ENCODE results near the gene RCC1.
"Not testable (repeated sequence)": the region's sequence is repeated elsewhere in the genome, so short reads cannot be mapped to it uniquely, and the experiment has no call there.

RCC1 gene

DNA sequence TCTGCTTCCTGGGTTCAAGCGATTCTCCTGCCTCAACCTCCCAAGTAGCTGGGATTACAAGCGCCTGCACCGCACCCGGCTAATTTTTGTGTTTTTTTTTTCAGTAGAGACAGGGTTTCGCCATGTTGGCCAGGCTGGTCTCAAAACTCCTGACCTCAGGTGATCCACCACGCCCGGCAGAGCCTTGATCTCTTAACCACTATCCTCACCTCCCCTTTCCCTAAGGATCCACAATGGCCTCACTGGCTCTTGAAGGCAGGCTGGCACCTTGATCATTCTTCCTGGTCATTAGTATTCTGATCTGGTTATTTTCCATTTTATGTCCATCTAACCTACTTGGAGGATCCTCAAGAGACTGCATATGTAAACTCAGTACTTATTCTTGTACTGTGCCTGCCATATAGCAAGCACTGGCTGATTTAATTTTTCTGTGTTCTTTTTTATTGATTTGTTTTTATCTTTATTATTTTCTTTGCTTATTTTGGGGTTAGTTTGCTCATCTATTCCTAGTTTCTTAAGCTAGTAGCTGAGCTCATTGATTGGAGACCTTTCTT is 6.3 kb downstream of the RCC1 start:
- DNase-seq (ENCODE audit: low read depth), result no peak

DNA sequence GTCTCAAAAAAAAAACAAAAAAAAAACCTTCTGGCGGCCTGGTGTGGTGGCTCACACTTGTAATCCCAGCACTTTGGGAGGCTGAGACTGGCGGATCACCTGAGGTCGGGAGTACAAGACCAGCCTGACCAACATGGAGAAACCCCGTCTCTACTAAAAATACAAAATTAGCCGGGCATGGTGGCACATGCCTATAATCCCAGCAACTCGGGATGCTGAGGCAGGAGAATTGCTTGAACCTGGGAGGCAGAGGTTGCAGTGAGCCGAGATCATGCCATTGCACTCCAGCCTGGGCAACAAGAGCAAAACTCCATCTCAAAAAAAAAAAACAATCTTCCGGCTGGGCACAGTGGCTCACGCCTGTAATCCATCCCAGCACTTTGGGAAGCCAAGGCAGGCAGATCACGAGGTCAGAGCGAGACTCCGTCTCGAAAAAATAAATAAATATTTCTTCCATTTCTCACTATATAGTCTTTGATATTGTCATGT is 8.6 kb downstream of the RCC1 start:
- not testable (repeated sequence) for DNase-seq (ENCODE audit: low read depth)

DNA sequence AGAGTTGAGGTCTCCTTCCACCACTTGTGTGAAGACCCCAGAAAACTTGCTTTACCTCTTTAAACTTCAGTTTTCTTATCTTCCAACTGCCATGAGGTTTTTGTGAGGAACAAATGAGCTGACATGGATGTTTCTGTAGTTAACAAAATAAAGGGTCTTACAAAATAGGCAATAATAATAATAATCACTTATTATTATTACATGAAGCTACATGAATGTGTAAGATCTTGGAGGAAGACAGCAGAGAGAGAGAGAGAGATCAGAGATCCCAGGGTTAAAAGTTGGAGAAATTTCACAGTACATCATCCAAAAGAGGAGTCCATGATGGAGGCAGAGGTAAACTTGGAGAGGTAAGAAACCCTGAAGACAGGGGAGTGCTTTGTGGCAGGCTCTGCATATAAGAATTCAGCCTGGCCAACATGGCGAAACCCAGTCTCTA is 10.7 kb downstream of the RCC1 start:
- no peak for DNase-seq (ENCODE audit: low read depth)

DNA sequence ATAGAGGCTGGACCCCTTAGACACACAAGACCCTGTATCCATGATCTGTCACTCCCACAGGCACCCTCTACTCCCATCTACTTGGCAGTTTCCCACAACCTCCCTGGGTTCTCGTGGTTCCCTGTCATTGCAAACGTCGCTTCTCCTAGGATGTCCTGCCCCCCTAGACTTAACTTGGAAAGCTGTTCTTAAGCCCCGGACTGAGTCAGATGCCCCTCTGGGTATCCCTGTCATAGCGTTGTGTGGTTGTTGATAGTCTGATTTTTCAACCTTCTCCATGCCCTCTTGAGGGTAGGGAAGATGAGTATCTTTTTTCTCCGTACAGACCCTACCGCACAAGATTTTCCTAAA is 11.8 kb downstream of the RCC1 start:
- DNase-seq (ENCODE audit: low read depth), result no peak

DNA sequence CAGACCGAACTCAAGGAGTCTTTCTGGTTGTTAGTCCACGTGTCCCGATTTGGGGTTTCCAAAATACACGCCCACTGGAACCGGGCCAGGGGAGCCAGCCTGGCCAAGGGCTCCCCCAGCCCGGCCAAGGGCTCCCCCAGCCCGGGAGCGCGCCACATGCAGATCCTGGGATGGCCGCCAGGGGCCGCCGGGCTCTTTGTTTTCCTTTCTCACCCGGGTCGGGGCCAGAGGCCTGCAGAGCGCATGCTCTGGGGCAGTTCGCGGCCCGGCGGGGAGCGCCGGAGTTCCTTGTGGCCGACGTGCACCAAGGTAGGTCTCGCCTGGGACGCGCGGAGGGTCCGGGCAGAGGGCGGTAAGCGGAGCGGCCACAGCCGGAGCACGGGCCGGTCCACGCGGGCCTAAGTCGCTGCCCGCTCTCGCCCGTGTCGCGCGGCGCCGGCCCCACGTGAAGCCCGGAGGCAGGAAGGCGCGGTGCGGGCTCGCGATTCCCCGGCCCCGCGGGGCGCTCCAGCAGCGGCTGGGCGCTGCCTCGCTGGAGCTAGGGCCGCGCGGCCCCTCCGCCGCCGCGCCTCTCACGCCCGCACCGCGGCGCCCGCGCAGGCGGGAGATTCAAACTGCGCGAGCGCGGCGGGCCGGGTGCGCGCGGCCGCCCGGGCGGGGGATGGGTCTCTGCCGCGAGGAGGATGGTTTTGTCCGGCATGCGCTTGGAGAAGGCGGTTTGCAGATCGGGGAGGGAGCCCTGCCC is 12.3 kb downstream of the RCC1 start:
- DNase-seq (ENCODE audit: low read depth), result peak; percentile 69

DNA sequence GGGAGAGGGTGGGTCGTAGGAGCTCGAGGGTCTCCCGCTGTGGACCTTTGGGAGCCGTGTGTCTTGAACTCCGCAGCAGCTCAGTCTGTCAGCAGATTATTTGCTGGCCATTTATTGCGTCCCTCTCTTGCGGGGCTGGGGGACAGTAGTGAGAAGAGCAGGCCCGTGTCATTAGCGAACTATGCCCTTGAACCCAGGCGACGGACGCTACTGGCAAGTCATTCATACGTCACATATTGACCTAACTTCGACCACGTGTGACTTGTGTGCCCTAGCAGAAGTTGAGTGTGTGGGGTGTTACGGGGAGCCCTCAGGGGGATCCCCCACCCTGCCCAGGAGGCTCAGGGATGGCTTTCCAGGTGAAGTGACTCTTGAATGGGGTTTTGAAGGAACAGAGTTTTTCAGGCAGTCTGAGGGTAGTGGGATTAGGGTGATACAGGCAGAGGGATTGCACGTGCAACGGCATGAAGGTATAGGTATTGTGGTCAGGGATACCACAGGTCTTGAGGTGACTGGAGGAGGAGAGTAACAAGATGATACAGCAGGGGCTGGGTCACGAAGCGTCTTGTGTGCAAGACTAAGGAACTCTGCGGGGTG is 13.0 kb downstream of the RCC1 start:
- no peak for DNase-seq (ENCODE audit: low read depth)

DNA sequence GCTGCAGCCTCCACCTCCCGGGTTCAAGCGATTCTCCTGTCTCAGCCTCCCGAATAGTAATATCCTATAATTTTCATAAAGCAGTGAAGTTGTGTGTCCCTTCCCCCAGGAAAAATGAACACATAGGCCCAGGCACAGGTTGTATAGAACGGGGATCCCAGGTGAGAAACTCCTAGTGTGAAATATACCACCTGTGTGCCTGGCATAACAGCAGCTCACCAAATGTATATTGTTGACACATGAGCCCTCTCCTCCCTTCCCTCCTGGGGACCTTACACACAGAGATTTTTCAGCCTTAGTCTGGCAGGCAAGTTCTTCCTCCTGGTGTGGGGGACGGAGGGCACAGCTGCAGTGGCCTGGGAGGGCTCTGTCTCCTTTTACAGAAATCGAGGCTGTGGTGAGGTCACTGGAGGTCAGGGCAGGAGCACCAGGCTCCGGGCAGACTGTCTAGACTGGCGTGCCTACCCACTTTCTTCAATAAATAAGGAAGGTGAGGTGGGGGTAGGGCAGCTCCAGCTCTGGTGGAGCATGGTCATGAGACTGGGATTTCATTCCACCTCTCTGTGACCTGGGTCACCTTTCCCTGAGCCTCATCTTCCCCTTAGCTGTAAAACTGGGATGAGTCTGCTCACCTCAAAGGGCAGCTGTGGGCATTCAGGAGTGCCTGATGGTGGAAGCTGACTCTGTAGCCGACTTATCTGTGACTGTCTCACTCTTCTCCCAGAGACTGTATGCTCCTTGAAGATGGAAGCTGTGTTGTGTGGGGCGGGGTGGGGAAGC is 14.3 kb downstream of the RCC1 start:
- DNase-seq (ENCODE audit: low read depth), result no peak

DNA sequence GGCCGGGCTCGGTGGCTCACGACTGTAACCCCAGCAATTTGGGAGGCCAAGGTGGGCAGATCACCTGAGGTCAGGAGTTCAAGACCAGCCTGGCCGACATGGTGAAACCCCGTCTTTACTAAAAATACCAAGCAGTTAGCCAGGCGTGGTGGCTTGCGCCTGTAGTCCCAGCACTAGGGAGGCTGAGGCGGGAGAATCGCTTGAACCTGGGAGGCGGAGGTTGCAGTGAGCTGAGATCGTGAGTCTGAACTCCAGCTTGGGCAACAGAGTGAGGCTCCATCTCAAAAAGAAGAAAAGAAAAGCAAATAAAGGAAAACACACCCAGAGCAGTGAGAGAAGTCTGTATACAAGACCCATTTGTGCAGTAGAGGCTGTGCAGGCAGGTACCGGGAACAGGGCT is 15.0 kb downstream of the RCC1 start:
- DNase-seq (ENCODE audit: low read depth), result not testable (repeated sequence)

DNA sequence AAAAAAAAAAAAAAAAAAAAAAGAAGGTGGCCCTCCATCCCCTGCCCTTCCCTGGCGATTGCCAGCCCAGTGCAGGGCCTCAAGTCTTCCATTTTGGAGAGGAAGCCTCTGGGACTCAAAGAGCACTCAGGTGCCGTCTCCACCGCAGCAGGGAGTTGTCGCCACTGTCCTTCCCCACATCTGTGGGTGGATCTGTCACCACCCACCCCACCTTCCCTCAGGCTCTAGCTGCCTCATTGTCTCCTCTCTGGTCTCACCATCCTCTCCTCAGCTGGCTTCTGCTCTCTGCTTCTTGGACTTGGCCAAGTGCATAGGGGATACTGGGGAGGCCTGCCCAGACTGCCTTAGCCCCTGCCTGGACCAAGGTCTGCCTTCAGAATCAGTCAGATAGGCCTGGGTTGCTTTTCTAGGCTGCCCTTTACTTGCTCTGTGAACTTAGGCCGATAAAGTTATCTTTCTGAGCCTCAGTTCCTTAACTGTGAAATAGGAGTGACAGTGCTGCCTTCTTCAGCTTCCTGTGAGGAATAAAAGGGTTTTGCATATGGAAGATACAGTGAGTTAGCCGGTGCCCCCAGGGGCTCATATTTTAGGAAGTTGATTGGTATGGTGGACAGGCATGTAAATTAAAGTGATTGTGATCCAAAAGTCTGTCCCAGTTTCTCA is 15.8 kb downstream of the RCC1 start:
- DNase-seq (ENCODE audit: low read depth), result no peak

DNA sequence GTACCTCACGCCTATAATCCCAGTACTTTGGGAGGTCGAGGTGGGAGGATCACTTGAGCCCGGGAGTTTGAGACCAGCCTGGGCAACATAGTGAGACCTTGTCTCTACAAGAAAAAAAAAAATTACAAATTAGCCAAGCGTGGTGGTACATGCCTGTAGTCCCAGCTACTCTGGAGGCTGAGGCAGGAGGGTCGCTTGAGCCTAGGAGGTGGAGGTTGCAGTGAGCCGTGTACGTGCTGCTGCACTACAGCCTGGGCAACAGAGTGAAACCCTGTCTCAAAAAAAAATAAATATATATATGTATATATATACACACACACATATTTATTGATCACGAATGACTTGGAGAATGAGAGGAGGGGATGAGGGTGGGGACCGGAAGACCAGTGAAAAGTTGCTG is 16.7 kb downstream of the RCC1 start:
- DNase-seq (ENCODE audit: low read depth), result not testable (repeated sequence)

DNA sequence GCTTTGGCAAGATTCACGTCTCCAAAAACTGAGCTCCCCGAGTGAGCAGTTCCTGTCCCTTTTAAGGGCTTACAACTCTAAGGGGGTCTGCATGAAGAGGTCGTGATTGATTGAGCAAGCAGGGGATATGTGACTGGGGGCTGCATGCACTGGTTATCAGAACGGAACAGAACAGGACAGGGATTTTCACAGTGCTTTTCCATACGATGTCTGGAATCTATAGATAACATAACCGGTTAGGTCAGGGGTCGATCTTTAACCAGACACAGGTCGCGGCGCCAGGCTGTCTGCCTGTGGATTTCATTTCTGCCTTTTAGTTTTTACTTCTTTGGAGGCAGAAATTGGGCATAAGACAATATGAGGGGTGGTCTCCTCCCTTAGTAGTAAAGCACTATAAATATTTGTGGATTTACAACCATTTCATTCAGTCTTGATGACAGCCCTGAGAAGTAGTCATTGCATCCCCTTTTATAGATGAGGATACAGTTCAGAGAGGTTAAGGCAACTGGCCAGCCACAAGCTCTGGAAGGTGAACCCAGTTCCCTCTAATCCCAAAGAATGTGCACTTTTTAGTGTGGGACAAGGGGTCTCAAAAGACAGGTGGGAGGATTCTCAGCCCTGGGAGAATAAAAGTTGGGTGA is 19.3 kb downstream of the RCC1 start:
- DNase-seq (ENCODE audit: low read depth), result not testable (repeated sequence)

DNA sequence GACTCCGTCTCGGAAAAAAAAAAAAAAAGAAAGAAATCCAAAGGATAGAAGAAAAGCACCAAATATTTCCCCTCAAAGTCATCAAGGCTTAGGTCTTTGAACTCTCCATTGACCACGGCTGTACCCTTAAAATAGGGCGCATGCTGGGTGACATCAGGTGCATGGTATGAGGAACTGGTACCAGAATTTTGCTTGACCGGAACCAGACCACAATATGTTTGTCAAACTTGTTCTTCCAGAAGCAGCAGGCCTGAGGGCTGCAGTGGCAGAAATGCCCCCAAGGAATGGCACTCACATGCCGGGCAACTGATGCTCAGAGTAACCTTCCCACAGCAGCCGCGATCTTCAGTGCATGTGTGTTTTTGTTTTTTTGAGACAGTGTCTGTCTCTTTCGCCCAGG is 21.0 kb downstream of the RCC1 start:
- no peak for DNase-seq (ENCODE audit: low read depth)

DNA sequence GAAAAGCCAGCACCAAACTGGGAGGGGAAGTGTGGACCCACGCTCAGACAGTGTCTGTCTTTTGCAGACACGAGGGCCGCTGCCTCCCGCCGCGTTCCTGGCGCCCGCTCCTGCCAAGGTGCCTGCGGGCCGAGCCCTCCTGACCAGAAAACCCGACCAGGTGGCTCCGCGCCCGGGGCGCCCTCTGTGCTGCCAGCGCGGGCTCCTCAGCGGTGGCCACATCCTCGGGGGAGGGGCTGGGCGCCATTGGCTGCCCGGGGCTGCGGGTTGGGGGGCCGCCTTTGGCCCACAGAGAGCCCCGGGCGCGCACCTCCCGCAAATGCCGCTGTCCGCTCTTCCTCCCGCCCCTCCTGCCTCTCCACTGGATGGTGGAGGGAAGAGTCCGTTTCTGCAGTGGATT is 24.6 kb downstream of the RCC1 start:
- DNase-seq (ENCODE audit: low read depth), result no peak

DNA sequence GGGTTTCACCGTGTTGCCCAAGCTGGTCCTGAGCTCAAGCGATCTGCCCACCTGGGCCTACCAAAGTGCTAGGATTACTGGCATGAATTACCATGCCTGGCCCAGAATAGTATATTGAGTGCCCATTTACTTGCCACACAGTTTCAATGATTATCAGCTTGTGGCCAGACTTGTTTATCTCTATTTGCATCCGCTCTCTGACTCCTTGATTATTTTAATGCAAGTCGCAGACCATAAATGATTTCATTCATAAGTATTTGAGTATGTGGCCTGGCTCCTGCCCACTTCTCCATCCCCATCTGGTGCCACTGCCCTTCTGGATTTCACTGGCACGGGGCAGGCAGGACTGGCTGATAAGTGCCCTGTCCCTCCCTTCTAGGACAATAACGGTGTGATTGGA is 28.8 kb downstream of the RCC1 start:
- DNase-seq (ENCODE audit: low read depth), result no peak

DNA sequence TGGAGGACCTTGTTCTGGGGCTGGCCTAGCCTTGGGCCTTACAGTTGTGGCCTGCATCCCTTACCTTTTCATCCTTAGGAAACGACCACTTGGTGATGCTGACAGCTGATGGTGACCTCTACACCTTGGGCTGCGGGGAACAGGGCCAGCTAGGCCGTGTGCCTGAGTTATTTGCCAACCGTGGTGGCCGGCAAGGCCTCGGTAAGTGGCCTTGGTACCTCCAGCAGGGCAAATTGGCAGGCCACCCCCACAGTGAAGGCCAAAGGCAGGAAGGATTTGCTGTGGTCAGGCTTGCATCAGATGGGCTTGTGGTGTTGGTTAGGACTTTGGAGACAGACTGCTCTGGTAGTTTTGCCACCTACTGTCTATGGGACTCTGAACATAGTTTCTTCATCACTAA is 29.3 kb downstream of the RCC1 start:
- no peak for DNase-seq (ENCODE audit: low read depth)

DNA sequence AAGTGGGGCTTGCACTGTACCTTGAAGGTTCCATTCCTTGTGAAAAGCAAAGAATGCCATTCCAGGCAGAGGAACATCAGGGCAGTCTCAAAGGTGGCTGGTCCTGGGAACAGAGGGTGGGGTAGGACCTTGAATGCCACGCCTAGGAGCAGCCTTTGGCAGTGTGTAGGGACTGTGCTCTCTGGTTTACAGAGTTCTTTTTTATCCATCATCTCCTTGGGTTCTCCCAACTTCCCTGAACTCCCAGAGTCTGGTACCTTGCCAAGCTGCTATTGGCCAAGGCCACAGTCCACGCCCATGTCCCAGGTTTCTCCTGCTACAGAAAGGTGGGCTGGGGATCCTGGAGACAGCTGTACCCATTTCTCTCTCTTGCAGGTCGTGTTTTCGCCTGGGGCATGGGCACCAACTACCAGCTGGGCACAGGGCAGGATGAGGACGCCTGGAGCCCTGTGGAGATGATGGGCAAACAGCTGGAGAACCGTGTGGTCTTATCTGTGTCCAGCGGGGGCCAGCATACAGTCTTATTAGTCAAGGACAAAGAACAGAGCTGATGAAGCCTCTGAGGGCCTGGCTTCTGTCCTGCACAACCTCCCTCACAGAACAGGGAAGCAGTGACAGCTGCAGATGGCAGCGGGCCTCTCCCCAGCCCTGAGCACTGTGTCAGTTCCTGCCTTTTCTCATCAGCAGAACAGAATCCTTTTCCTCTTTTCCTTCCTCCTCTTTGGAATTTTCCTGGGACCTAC is 31.8 kb downstream of the RCC1 start:
- no peak for DNase-seq (ENCODE audit: low read depth)

DNA sequence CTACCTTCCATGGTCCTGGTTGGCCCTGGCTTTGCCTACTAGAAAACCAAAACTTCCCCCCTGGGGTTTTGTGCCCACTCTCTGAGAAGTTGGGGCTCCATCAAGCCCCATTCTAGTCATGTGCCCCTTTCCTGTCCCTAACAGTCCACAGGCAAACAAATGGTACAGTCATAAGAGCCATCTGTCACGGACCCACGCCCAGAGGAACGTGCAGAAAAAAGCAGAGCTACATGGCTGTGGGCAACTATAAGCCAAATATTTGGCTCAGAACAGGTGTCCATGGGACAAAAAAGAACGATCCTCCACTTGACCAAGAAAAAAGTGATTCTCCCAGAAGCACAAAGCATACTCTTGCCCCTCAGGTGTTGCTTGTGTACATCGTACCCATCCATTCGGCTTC is 32.4 kb downstream of the RCC1 start:
- no peak for DNase-seq (ENCODE audit: low read depth)

DNA sequence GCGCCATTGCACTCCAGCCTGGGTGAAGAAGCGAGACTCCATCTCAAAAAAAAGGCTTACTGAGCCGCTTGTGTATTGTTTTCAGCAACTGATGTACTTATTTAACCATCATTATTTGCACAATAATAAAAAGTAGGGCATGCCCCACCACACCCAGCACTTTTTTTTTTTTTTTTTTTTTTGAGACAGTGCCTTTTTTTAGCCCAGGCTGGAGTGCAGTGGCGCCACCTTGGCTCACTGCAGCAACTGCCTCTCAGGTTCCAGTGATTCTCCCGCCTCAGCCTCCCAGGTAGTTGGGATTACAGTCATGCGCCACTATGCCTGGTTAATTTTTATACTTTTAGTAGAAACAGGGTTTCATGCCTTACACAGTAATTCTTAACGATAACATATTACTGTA is 34.8 kb downstream of the RCC1 start:
- no peak for DNase-seq (ENCODE audit: low read depth)

DNA sequence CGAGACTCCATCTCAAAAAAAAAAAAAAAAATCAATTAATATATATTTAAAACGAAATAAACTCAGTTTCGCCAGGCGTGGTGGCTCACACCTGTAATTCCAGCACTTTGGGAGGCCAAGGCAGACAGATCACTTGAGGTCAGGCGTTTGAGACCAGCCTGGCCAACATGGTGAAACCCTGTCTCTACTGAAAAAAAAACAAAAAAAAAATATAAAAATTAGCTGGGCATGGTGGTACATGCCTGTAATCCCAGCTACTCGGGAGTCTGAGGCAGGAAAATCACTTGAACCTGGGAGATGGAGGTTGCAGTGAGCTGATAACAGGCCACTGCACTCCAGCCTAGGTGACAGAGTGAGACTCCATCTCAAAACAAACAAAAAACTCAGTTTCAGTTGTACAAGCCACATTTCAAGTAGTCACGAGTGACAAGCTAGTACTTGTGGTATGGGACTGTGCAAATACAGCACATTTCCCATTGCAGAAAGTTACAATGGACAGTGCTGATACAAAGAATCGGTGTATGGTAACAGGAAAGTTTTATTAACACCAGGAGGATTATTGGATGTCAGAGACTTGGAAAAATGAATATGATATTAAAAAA is 35.7 kb downstream of the RCC1 start:
- DNase-seq (ENCODE audit: low read depth), result not testable (repeated sequence)

DNA sequence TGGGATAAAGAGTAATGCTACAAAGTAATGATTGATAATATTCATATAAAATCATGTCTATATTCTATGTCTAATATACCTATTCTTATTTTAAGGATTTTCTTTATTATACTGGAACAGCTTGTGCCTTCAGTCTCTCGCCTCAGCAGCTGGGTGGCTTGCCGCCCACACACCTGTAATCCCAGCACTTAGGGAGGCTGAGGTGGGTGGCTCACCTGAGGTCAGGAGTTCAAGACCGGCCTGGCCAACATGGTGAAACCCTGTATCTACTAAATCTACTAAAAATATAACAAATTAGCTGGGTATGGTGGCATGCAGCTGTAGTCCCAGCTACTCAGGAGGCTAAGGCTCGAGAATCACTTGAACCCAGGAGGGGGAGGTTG is 39.4 kb downstream of the RCC1 start:
- DNase-seq (ENCODE audit: low read depth), result no peak

DNA sequence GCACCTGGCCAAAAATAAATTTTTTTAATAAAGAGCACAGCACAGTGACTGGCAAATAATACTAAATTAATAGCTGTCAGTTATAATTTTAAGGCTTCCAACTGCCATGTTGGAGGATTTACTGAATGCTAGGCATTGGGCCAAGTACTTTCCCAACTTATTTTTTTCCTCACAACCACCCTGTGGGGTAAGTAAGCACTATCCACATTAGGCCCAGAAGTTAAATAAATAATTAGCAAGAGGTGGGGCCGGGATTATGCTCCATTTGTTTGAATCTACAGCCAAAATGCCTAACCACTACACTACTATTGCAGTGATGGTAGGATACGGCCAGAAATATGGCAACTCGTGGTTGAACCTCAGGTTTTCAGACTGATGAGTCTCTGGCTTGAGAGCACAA is 42.5 kb downstream of the RCC1 start:
- no peak for DNase-seq (ENCODE audit: low read depth)
